Islet precursor cell (in vitro differentiated cells): ENCODE results near the gene AGK.

Source experiments
- DNase-seq: peaks from one replicate; pipeline ENCODE4 v3.0.0-alpha.2; 2018

Gene AGK, protein sequence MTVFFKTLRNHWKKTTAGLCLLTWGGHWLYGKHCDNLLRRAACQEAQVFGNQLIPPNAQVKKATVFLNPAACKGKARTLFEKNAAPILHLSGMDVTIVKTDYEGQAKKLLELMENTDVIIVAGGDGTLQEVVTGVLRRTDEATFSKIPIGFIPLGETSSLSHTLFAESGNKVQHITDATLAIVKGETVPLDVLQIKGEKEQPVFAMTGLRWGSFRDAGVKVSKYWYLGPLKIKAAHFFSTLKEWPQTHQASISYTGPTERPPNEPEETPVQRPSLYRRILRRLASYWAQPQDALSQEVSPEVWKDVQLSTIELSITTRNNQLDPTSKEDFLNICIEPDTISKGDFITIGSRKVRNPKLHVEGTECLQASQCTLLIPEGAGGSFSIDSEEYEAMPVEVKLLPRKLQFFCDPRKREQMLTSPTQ

GRCh38 chr7:141551094-141551781 lies at the start of gene AGK:
Gene AGK (plus strand): TSS chr7:141551410. CDS start chr7:141555467, 4,057 bp downstream.
- DNase-seq = peak; percentile 89

DNA sequence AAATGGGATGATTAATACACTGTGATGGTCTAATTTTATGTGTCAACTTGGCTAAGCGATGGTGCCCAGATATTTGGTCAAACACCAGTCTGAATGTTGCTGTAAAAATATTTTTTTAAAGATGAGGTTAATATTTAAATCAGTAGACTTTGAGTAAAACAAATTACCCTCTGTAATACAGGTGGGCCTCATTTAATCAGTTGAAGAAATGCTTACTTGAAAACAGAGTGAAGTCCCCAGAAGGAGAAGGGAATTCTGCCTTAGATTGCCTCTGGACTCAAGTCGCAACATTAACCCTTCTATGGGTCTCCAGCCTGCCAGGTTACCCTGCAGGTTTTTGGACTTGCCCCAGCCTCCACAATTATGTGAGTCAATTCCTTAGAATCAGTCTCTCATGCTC lies 49.8 kb upstream of the AGK start:
- DNase-seq = peak; percentile 33

DNA sequence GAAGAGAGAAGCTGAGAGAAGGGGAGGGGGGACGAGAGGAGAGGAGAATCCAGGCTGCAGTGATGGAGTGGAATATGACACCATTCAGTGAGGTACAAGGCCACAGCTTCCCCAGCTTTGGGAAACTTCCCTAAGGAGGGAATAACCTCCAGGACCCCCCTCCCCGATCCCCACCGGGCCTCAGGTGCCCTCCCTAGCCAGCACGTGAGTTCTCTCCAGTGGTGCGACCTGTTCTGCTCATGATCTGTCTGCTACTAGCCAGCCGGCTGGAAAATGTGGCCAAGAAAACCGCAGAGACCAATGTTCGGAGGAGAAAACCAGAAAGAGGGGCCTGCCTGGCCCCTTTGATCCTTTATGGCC lies 39.9 kb upstream of the AGK start:
- DNase-seq = no peak

- peak; percentile 62 for DNase-seq
Measured at GRCh38 chr7:141511676-141512396, 39.4 kb upstream of the AGK start.

DNA sequence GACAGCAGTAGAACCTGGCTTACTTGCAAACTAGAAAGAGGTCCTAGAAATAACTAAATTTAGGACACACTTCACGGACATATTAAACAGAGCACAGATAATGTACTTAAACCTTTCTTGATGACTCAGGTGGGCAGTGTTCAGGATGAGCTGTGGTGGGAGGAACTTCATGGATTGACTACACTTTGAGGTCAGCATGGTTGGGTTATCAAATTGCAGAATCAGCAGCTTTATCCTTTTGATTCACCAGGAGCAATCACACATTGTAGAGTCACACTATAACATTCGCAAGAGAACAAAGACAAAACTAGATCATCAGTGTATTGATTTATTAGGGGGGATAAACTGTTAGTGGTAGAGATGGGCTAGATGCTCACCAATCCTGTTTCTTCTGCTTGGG lies 38.6 kb upstream of the AGK start:
- peak; percentile 11 for DNase-seq

GRCh38 chr7:141513720-141514119 lies 37.5 kb upstream of the AGK start:
- DNase-seq = peak; percentile 2

DNA sequence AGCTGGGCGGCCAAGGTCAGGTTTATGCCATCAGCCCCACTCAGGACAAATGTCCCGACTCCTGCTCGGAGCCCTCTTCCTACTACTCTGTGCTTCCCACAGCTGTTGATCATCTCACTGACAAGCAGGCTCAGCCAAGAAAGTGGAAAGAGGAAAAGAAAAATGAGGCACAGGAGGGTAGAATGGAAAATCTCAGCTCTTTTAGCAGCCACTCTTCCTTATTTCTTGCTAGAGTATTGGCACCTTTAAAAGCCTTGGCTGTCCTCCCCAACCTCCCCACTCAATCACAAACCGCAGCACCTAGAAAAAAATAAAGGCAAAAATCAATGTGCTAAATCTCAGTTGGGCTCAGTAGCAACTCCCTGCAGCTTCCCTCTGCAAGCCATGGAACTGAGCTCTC lies 35.3 kb upstream of the AGK start:
- DNase-seq = peak; percentile 30

DNA sequence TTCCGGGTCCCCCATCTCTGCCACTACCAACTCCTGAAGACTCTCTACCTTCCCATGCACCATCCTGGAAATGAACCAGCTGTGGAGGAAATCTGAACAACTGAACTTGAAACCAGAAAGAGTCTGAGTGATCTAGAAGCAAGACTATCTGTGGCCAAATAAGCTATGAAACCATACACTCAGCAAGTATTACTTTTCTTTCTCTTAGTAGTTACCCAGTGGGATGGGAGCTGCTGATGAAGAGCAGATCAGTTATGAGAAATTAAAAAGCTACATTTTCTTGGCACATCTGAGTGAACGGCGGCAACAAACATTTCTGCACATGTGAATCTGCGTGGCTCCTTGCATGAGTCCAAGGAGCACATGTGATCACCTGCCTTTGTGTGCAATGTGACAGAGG lies 31.6 kb upstream of the AGK start:
- DNase-seq = no peak

DNA sequence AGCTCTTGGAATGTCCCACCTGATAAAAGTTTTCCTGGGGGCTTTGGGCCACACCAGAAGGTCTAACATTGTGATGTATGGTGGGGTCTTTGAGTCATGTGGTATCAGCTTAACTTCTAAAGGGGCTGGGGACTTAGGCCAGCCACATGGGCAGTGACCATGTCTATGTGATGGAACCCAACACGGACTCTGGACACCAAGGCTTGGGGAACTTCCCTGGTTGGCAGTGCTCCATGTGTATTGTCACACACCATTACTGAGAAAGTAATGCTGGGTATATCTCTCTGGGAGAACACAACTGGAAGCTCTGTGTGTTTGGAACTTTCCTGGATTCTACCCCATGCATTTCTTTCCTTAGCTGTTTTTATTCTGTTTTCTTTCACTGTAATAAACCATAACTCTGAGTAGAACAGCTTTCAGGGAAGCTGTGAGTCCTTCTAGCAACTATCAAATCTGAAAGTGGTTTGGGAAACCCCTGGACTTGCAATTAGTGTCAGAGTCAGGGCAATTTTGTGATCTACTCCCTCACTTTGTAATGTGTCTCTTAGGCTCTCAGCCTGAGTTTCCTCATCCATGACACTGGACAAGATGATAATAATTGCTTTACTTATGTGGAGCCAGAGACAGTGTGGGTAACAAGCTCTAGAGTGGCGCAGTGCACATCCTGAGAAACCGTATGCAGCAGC lies 28.4 kb upstream of the AGK start:
- DNase-seq = no peak

- no peak for DNase-seq
Measured at GRCh38 chr7:141525973-141526514, 25.2 kb upstream of the AGK start.

DNA sequence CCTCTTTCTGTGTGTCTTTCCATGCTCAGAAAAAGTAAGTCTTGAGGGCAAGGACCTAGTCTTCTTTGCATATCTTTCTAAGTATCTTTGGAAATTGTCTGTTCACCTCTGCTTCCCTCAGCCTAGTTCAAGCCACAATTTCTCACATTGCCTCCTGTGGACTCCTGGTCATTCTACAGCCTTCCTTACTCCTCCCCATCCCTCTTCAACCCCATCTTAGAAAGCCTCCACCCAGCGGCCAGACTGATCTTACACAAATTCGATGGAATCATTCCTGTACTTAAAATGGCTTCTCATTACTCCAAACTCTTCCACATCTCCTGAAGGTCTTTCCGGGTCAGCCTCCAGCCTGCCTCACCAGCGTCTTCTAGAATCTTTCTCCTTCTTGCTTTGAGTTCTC lies 24.1 kb upstream of the AGK start:
- no peak for DNase-seq

GRCh38 chr7:141528399-141528798 lies 22.8 kb upstream of the AGK start:
- DNase-seq = no peak

GRCh38 chr7:141533149-141533949 lies 17.9 kb upstream of the AGK start:
- peak; percentile 68 for DNase-seq

- no peak for DNase-seq
Measured at GRCh38 chr7:141534757-141535737, 16.2 kb upstream of the AGK start.

GRCh38 chr7:141537906-141538305 lies 13.3 kb upstream of the AGK start:
- DNase-seq = no peak

- DNase-seq = no peak
Measured at GRCh38 chr7:141541375-141541774, 9.8 kb upstream of the AGK start.

DNA sequence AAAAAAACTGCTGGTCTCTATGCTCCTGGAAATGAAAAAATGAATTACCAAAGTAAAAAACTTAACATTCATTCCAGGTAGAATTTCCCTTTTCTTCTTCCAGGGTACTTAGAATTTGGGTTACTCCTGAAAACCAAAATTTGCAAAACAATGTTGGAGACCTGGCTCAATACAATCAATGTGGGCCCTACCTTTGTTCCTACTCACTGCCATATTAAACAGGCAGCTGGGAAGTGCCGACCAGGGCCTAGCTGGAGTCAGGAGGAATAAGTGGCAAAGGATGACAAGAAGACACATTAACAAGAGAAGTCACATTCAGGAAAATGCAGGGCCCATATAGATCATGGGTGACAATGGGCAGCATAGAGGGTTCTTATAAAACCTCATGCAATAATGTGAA lies 6.4 kb upstream of the AGK start:
- DNase-seq = no peak

GRCh38 chr7:141549582-141549981 lies 1.6 kb upstream of the AGK start:
- no peak for DNase-seq

GRCh38 chr7:141550386-141551093 lies 670 bp upstream of the AGK start:
- peak; percentile 70 for DNase-seq

GRCh38 chr7:141551782-141552181 lies 572 bp downstream of the AGK start:
- DNase-seq = no peak
